ENCODE measurements around the gene CYTH1. TPM values are rescaled to one million over a fixed set of nuclear protein-coding genes. Genes with fewer than 3 reads are reported as not detected.

The CYTH1 gene
- total and polyA plus RNA-seq, 3 experiments from 2014 or later = 115 to 279 (median 129) TPM

DNA sequence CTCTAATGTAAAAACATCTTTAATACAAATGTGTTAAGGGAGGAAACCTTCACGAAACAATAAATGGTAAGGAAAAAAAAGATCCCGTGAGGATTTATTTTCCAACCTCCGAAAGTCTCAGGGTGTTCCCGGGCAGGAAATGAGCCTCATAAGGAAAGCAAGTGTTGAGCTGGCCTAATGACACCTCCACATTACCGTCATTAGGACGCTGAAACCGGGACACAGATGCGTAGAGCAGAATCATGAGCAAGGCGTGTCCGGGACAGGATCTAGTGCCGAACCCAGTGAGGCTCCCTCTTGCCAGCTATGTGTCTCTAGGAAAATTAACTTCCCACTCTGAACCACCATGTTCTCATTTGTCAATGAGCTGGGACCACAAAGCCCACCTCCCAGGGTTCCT is 22.7 kb upstream of the CYTH1 start:
- Mint-ChIP-seq H3K9me3 (no peaks in the 10 kb centered on the region), H3K36me3 (peaks cover 15 to 90% (median 20%) of the 10 kb centered on the region in 3 donors), H3K4me3 (peak overlapping the region; percentile 52 to 77 (median 66)), H3K27ac (peak overlapping the region; percentile 85 to 98 (median 94)), H3K4me1 (peaks cover 53 to 56% (median 53%) of the 10 kb centered on the region in 3 donors), H3K27me3 (no peaks in the 10 kb centered on the region)
- Histone ChIP-seq H3K9me3 (ENCODE audit: low read length) (no peaks in the 10 kb centered on the region), H3K36me3 (ENCODE audit: insufficient read depth, low read length) (peaks cover 64% of the 10 kb centered on the region), H3K27ac (ENCODE audit: low read depth, low read length) (peak overlapping the region; percentile 21), H3K27me3 (ENCODE audit: insufficient read depth, low read length, poor library complexity, severe bottlenecking) (no peaks in the 10 kb centered on the region), H3K4me3 (ENCODE audit: low read length) (no peak overlapping the region), H3K4me1 (ENCODE audit: insufficient read depth, low read length) (peaks cover 47% of the 10 kb centered on the region)
- ChIA-PET POLR2A (interaction anchor here (0.7 to 1.5 kb wide), 8 partner anchors 18 to 89 kb away, joined by 3 to 15 read pairs (median 8); no protein-coding TSS in a partner anchor), CTCF (interaction anchor here (0.7 to 1.9 kb wide), 7 partner anchors 11 to 169 kb away, joined by 3 to 6 read pairs (median 3); no protein-coding TSS in a partner anchor)
- DNase-seq = no peak

- no peaks in the 10 kb centered on the region for H3K9me3 ChIP-seq (ENCODE audit: low read length)
- peaks cover 58% of the 10 kb centered on the region for H3K36me3 ChIP-seq (ENCODE audit: insufficient read depth, low read length)
- H3K27ac ChIP-seq (ENCODE audit: low read depth, low read length) = no peak overlapping the region
- Mint-ChIP-seq H3K9me3 (no peaks in the 10 kb centered on the region), H3K4me3 (peak overlapping the region; percentile 72 to 88 (median 82)), H3K27ac (peak overlapping the region; percentile 74 to 98 (median 94)), H3K4me1 (peaks cover 65 to 70% (median 67%) of the 10 kb centered on the region in 3 donors), H3K36me3 (peaks cover 19 to 89% (median 20%) of the 10 kb centered on the region in 3 donors), H3K27me3 (no peaks in the 10 kb centered on the region)
- ChIA-PET CTCF (interaction anchor here (1.4 to 1.9 kb wide), 2 partner anchors 54 to 95 kb away, joined by 3 to 6 read pairs; no protein-coding TSS in a partner anchor), POLR2A (interaction anchor here (0.5 to 1.1 kb wide), 4 partner anchors 14 to 45 kb away, joined by 3 to 6 read pairs (median 3); no protein-coding TSS in a partner anchor)
- peaks cover 60% of the 10 kb centered on the region for H3K4me1 ChIP-seq (ENCODE audit: insufficient read depth, low read length)
- peak in 2 of 5 donors; percentile 45 to 64 for DNase-seq
- H3K4me3 ChIP-seq (ENCODE audit: low read length) = no peak overlapping the region
- H3K27me3 ChIP-seq (ENCODE audit: insufficient read depth, low read length, poor library complexity, severe bottlenecking) = no peaks in the 10 kb centered on the region
Measured at GRCh38 chr17:78803186-78803845, 21.2 kb upstream of the CYTH1 start.

DNA sequence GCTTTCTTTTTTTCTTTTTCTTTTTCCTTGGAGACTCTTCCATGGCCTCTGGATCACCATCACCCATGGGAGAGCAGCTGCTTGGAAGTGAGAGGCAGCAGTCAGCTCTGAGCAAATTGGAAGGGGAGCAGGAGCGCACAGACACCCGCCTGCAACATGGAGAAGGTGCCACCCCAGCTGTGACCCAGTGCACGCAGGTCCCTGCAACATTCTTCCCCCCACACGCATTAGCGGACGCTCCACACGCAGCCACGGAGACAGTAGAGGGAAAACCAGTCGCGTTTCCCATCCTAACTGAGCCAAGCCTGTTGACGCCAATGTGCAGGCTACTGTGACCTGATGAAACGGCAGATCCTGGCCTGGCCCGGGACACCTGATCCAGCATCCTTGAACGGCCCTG is 20.4 kb upstream of the CYTH1 start:
- no peaks in the 10 kb centered on the region for H3K9me3 Mint-ChIP-seq
- H3K36me3 ChIP-seq (ENCODE audit: insufficient read depth, low read length) = peaks cover 62% of the 10 kb centered on the region
- peak overlapping the region in 6 of 8 donors; percentile 26 to 98 (median 92) for H3K27ac Mint-ChIP-seq
- H3K4me3 Mint-ChIP-seq = peak overlapping the region in 3 of 7 donors; percentile 13 to 82 (median 35)
- POLR2A ChIA-PET = interaction anchor here (0.6 to 1.0 kb wide), 2 partner anchors 11 to 17 kb away, joined by 3 read pairs; no protein-coding TSS in a partner anchor
- H3K27me3 Mint-ChIP-seq = no peaks in the 10 kb centered on the region
- H3K4me1 Mint-ChIP-seq = peaks cover 69 to 76% (median 72%) of the 10 kb centered on the region in 3 donors
- CTCF ChIA-PET = interaction anchor here (0.9 to 1.4 kb wide), 2 partner anchors 12 to 53 kb away, joined by 3 read pairs; no protein-coding TSS in a partner anchor
- peaks cover 19 to 89% (median 24%) of the 10 kb centered on the region in 3 donors for H3K36me3 Mint-ChIP-seq
- H3K27ac ChIP-seq (ENCODE audit: low read depth, low read length) = no peak overlapping the region
- peaks cover 64% of the 10 kb centered on the region for H3K4me1 ChIP-seq (ENCODE audit: insufficient read depth, low read length)
- H3K9me3 ChIP-seq (ENCODE audit: low read length) = no peaks in the 10 kb centered on the region
- no peak for DNase-seq
- H3K27me3 ChIP-seq (ENCODE audit: insufficient read depth, low read length, poor library complexity, severe bottlenecking) = no peaks in the 10 kb centered on the region
- H3K4me3 ChIP-seq (ENCODE audit: low read length) = no peak overlapping the region

DNA sequence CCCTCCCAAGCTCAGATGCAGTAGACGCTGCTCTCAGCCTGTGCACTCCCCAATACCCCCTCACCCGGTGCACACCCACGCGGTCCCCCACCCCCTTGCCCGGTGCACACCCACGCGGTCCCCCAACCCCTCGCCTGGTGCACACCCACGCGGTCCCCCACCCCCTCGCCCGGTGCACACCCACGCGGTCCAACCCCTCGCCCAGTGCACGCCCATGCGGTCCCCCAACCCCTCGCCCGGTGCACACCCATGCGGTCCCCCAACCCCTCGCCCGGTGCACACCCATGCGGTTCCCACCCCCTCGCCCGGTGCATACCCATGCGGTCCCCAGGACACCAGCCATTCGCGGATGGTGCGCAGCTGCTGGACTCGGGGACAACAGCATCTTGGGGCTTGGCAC is 19.9 kb upstream of the CYTH1 start:
- Histone ChIP-seq H3K27ac (ENCODE audit: low read depth, low read length) (no peak overlapping the region), H3K4me1 (ENCODE audit: insufficient read depth, low read length) (peaks cover 64% of the 10 kb centered on the region), H3K4me3 (ENCODE audit: low read length) (no peak overlapping the region), H3K36me3 (ENCODE audit: insufficient read depth, low read length) (peaks cover 62% of the 10 kb centered on the region), H3K9me3 (ENCODE audit: low read length) (no peaks in the 10 kb centered on the region), H3K27me3 (ENCODE audit: insufficient read depth, low read length, poor library complexity, severe bottlenecking) (no peaks in the 10 kb centered on the region)
- CTCF ChIA-PET = interaction anchor here (0.9 kb wide), 1 partner anchor 12 kb away, joined by 3 read pairs; no protein-coding TSS in a partner anchor
- Mint-ChIP-seq H3K27ac (peak overlapping the region in 4 of 8 donors; percentile 17 to 98 (median 65)), H3K27me3 (no peaks in the 10 kb centered on the region), H3K36me3 (peaks cover 19 to 89% (median 25%) of the 10 kb centered on the region in 3 donors), H3K9me3 (no peaks in the 10 kb centered on the region), H3K4me1 (peaks cover 69 to 76% (median 72%) of the 10 kb centered on the region in 3 donors), H3K4me3 (no peak overlapping the region)
- DNase-seq = no peak
- POLR2A ChIA-PET = interaction anchor here (0.6 kb wide), 2 partner anchors 11 to 356 kb away, joined by 3 to 4 read pairs; no protein-coding TSS in a partner anchor

- H3K4me1 Mint-ChIP-seq = peaks cover 58 to 65% (median 64%) of the 10 kb centered on the region in 3 donors
- peak overlapping the region in 7 of 8 donors; percentile 56 to 98 (median 75) for H3K27ac Mint-ChIP-seq
- H3K36me3 Mint-ChIP-seq = peaks cover 26 to 89% (median 33%) of the 10 kb centered on the region in 3 donors
- Histone ChIP-seq H3K4me3 (ENCODE audit: low read length) (no peak overlapping the region), H3K27ac (ENCODE audit: low read depth, low read length) (no peak overlapping the region), H3K9me3 (ENCODE audit: low read length) (no peaks in the 10 kb centered on the region), H3K27me3 (ENCODE audit: insufficient read depth, low read length, poor library complexity, severe bottlenecking) (no peaks in the 10 kb centered on the region), H3K4me1 (ENCODE audit: insufficient read depth, low read length) (peaks cover 48% of the 10 kb centered on the region), H3K36me3 (ENCODE audit: insufficient read depth, low read length) (peaks cover 63% of the 10 kb centered on the region)
- H3K27me3 Mint-ChIP-seq = no peaks in the 10 kb centered on the region
- H3K9me3 Mint-ChIP-seq = no peaks in the 10 kb centered on the region
- ChIA-PET CTCF (interaction anchor here (1.1 to 2.1 kb wide), 8 partner anchors 10 to 303 kb away, joined by 3 to 8 read pairs (median 3); no protein-coding TSS in a partner anchor), POLR2A (no interaction called here)
- H3K4me3 Mint-ChIP-seq = peak overlapping the region in 1 of 7 donors; percentile 51
- DNase-seq = no peak
Measured at GRCh38 chr17:78800132-78800931, 18.3 kb upstream of the CYTH1 start.

- H3K9me3 Mint-ChIP-seq = no peaks in the 10 kb centered on the region
- H3K27me3 Mint-ChIP-seq = no peaks in the 10 kb centered on the region
- Histone ChIP-seq H3K4me3 (ENCODE audit: low read length) (no peak overlapping the region), H3K27ac (ENCODE audit: low read depth, low read length) (no peak overlapping the region), H3K4me1 (ENCODE audit: insufficient read depth, low read length) (peaks cover 34% of the 10 kb centered on the region), H3K27me3 (ENCODE audit: insufficient read depth, low read length, poor library complexity, severe bottlenecking) (no peaks in the 10 kb centered on the region), H3K9me3 (ENCODE audit: low read length) (no peaks in the 10 kb centered on the region), H3K36me3 (ENCODE audit: insufficient read depth, low read length) (peaks cover 60% of the 10 kb centered on the region)
- H3K4me1 Mint-ChIP-seq = peaks cover 57 to 60% (median 60%) of the 10 kb centered on the region in 3 donors
- CTCF ChIA-PET = interaction anchor here (0.5 to 2.1 kb wide), 14 partner anchors 9 to 354 kb away, joined by 3 to 8 read pairs (median 4); no protein-coding TSS in a partner anchor
- H3K4me3 Mint-ChIP-seq = peak overlapping the region in 5 of 7 donors; percentile 17 to 67 (median 45)
- peak overlapping the region; percentile 30 to 98 (median 88) for H3K27ac Mint-ChIP-seq
- POLR2A ChIA-PET = interaction anchor here (0.5 to 1.4 kb wide), 2 partner anchors 14 to 73 kb away, joined by 6 to 8 read pairs; no protein-coding TSS in a partner anchor
- peak in 1 of 5 donors; percentile 41 for DNase-seq
- H3K36me3 Mint-ChIP-seq = peaks cover 26 to 93% (median 40%) of the 10 kb centered on the region in 3 donors
Measured at GRCh38 chr17:78798695-78799559, 16.9 kb upstream of the CYTH1 start.
